Stimulated activated CD4-positive, alpha-beta T cell treated with anti-CD3 and anti-CD28 coated beads, Interleukin-2, amount 100 ng/mL, for 48 hours (primary cell): ENCODE data around the gene ANGPTL4.
"Not testable (repeated sequence)": the region's sequence is repeated elsewhere in the genome, so short reads cannot be mapped to it uniquely, and the experiment has no call there.

Experiments used
- DNase-seq, 2 donors: peaks; one replicate each; pipeline ENCODE4 v3.0.0-alpha.2; 2020

Gene ANGPTL4

GRCh38 chr19:8391198-8392016 is 27.5 kb downstream of the ANGPTL4 start:
- DNase-seq: no peak

GRCh38 chr19:8392017-8392591 is 28.1 kb downstream of the ANGPTL4 start:
- no peak for DNase-seq

GRCh38 chr19:8393192-8393870 is 29.4 kb downstream of the ANGPTL4 start:
- DNase-seq: no peak

GRCh38 chr19:8393871-8394250 is 29.9 kb downstream of the ANGPTL4 start:
- DNase-seq: no peak

GRCh38 chr19:8395621-8396082 is 31.7 kb downstream of the ANGPTL4 start:
- DNase-seq: no peak

GRCh38 chr19:8396185-8396562 is 32.2 kb downstream of the ANGPTL4 start:
- DNase-seq: no peak

GRCh38 chr19:8396563-8397203 is 32.7 kb downstream of the ANGPTL4 start:
- DNase-seq: peak; percentile 66 to 68

- no peak for DNase-seq
Observed at GRCh38 chr19:8397271-8397670, 33.3 kb downstream of the ANGPTL4 start.

GRCh38 chr19:8397746-8398310 is 33.9 kb downstream of the ANGPTL4 start:
- no peak for DNase-seq

GRCh38 chr19:8398311-8398771 is 34.4 kb downstream of the ANGPTL4 start:
- DNase-seq: no peak

- DNase-seq: no peak
Observed at GRCh38 chr19:8399681-8400188, 35.8 kb downstream of the ANGPTL4 start.

GRCh38 chr19:8401981-8402411 is 38.0 kb downstream of the ANGPTL4 start:
- DNase-seq: no peak

- no peak for DNase-seq
Observed at GRCh38 chr19:8403098-8403819, 39.3 kb downstream of the ANGPTL4 start.

- no peak for DNase-seq
Observed at GRCh38 chr19:8403820-8404109, 39.8 kb downstream of the ANGPTL4 start.

GRCh38 chr19:8404391-8405151 is 40.6 kb downstream of the ANGPTL4 start:
- DNase-seq: no peak

- DNase-seq: not testable (repeated sequence)
Observed at GRCh38 chr19:8410718-8411117, 46.8 kb downstream of the ANGPTL4 start.

- DNase-seq: peak; percentile 95 to 97
Observed at GRCh38 chr19:8412783-8413628, 49.1 kb downstream of the ANGPTL4 start, which contains the start of gene MARCHF2. Gene MARCHF2, plus strand, starts transcription at chr19:8413305. Its CDS starts 8,536 bp downstream, at chr19:8421841.

- DNase-seq: no peak
Observed at GRCh38 chr19:8413629-8413995, 49.7 kb downstream of the ANGPTL4 start.

GRCh38 chr19:8416796-8417195 is 52.8 kb downstream of the ANGPTL4 start:
- DNase-seq: no peak
